LHCN-M2 (cell line): ENCODE results near the gene TDRD15. TPM values are rescaled to one million over a fixed set of nuclear protein-coding genes. Genes with fewer than 3 reads are reported as not detected.
"Not testable (repeated sequence)": the region's sequence is repeated elsewhere in the genome, so short reads cannot be mapped to it uniquely, and the experiment has no call there.

Source experiments
- DNase-seq: peaks from one replicate; pipeline ENCODE4 v3.0.0-alpha.2; 2012; ENCODE audit warnings: low read depth
- total RNA-seq: library from RNA; depleted of rRNA; stranded (reverse); fragments of >200 nt; gene quantifications from 2 replicates; pipeline ENCODE4 v1.2.3, GENCODE V29; 2014; rRNA removed

The TDRD15 gene
- total RNA-seq, 1 experiment from 2014 or later: not detected

DNA sequence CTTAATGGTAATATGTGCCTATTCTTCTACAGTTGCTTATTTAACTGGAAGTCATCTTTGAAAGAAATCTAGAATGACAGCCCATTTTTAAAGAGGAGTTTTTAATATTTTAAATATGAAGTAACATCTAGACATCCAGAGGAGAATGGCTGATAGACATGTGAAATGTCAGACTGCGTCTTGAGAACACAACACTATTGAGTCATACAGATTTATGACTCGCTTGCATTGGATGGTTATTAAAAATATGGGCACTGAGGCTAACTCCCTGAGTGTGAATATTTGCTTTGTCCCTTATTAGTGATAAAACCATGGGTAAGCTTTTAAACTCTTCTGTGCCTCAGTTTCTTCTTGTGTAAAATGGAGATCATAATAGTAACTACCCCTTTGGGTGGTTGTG is 22.9 kb downstream of the TDRD15 start:
- DNase-seq: no peak

DNA sequence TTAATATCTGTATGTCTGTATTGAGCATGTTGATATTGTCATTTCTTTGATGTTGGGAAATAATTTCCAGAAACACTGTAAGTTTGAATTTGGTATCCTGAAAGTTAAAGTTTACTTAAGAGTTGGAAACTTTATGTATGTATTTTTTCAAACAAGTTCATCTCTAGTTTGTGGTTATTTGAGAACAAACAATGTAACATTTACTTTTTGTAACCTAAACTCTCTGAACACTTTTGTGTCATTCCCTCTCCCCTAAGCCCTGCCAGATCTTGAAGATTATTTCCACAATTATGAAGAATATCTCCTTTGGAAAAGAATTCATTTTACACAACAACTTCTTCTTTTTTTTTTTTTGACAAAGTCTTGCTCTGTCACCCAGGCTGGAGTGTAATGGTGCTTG is 24.9 kb downstream of the TDRD15 start:
- no peak for DNase-seq

GRCh38 chr2:21151234-21151633 is 27.5 kb downstream of the TDRD15 start:
- not testable (repeated sequence) for DNase-seq

DNA sequence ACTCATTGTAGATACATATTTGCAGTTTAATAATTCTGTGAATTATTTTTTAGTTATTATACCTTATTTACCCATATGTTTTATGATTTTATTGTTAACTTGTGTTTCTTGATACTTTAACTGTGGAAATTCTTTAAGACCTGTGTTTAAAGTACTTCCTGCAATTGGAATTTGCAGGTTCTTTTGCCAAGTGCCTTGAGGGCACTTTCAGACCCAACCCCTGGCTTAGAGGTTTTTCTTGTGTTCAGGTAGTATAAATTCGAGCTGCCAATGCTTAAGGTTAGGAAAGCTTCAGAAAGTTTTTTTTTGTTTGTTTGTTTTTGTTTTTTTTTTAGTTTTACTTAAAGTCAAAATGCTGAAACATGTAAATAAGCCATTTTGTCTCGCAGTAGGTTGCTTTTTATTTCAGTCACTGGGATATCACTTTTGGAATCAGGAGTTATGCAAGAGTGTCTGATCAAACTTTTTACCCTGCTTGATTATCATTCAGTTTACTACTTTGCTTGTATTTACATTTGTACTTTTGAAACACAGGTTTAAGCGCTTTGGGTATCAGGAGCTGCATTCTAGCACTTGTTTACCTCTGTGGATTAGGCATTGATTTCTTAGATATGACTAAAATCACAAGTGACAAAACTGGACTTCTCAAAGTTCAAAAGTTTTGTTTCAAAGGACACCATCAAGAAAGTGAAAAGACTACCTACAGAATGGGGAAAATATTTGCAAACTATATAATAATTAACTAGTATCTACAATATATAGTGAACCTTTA is 31.8 kb downstream of the TDRD15 start:
- no peak for DNase-seq

GRCh38 chr2:21161122-21161521 is 37.4 kb downstream of the TDRD15 start:
- no peak for DNase-seq

DNA sequence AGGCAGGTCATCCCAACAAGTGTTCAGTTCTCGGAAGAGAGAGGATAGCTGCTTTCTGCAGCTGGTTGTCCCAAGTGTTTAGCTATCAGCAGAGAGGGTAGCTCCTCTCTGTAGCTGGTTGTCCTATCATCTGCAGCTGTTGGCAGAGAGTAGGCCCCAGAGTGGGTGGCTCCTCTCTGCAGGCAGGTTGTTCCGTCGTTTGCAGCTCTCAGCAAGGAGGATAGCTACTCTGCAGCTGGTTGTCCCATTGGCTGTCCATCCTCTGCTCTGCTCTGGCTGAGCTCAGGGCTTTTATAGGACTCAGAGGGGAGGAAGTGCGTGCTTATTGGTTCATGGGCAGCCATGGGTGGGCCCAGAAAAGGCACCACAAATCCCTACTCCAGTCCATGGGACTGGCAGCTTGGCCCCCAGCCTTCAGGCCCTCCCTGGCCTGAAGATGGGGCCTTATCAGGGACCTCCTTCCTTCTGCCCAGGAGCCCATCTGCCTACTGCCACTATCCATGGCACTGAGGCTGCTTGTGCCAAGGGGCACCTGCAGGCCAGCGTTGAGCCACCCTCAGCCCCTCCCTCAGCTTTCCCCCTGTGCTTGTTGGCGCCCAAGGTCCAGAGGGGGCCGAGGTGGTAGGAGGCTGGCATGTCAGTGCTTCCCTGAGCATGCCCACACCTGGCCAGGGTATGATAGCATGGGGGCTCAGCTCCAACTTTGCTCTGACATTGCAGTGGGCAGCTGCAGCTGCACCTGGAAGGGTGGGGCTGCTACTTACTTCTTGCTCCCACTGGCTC is 38.3 kb downstream of the TDRD15 start:
- DNase-seq: no peak

DNA sequence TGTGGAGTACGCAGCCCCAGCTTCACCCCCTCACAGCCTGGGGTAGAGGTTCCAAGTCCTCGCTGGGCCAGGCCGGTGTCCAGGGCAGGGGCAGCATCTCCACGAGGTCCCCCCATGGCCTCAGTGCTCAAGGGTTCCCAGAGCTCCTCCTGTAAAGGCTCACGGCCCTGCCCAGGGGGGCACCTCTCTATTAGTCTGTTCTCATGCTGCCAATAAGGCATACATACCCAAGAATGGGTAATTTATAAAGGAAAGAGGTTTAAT is 38.8 kb downstream of the TDRD15 start:
- DNase-seq: no peak

DNA sequence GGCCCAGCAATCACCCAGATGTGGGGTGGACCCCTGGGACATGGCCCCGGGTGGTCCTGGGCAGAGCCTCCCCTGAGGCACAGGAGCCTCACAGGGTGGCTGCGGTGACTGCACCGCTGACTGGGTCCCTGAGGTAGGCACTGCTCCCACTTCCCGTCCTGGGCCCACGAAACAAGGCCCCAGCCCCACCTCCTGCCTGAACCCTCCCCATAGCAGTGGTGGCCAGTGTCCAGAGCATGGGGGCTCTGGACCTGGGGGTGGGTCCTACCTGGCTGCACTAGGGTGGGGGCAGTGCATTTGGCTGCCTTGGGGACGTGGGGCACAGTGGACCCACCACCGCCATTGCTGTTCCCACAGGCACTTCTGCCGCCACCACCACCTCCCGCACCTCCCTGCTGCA is 39.4 kb downstream of the TDRD15 start:
- DNase-seq: no peak

- DNase-seq: no peak
Measured at GRCh38 chr2:21165350-21165749, 41.6 kb downstream of the TDRD15 start.

GRCh38 chr2:21175895-21176646 is 52.3 kb downstream of the TDRD15 start:
- DNase-seq: no peak

DNA sequence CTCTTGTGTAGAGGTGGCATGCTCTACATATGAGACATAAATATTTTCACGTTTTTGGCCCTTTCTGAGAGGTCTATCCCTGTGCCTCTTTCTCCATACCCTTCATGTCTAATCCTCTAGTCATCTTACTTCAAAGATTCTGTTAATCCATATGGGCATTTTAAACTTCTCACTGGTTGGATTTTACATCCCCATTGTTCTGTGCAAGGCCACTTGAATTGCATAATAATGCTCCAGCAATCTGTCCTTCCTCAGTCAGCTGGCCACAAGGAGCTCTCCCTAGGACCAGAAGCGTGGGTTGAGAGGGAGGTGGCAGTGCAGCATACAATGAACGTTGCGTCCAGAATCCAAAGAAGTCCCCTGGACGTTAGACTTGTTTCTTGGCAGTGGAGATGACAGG is 58.2 kb downstream of the TDRD15 start:
- no peak for DNase-seq

DNA sequence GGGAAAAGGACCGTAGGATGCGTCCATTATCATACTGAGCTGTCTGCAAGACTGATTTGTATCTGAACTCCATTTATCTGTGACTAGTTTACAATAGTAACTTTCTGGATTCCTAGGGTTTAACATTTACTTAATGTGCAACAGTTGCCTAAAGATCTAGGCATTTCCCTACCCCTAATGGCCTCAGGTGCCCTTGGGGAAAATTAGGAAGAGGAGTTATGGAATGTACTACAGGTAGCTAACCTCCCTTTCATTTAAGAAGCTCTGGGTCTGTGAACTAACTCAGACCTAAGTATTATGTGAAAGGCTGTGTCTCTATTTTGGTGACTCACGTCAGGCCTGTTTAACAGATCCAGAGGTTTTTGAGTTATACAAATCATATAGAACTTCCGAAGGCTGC is 59.5 kb downstream of the TDRD15 start:
- no peak for DNase-seq

DNA sequence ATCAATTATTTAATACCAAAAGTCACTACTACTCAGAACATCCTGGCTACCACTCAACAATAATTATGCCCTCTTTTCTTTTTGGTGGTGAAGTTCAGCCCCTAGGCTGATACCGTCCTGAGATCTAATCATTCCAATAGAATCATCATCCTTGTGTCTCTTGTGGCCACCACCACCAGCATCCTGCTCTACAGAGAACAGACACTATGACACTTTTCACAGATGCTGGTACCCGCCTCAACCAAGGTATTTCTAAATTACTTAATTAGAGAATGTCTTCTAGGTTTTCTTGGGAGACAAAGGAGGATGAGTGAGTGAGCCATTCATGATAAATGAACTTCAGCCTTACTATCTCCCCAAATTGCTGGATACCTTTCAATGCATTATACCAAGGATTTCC is 60.0 kb downstream of the TDRD15 start:
- DNase-seq: no peak

DNA sequence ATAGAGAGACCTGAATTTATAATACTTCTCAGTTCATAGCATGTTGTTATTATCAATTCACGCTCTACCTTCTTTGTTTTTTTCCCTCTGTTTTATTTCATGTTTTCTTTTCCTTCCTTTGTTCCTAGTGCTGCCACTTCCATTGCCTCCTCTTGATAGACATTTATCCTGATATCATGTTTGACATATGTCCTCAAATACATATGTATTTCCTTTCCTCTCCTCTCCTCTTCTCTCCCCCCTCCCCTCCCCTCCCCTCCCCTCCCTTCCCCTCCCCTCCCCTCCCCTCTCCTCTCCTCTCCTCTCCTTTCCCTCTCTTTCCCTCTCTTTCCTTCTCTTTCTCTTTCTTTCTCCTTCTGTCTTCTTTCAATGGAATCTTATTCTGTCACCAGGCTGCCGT is 67.8 kb downstream of the TDRD15 start:
- DNase-seq: no peak

Other genes starting within 250 kb of the TDRD15 start
- not detected in 2 replicates for gene APOB, start 79.9 kb upstream of the TDRD15 start, total RNA-seq